Measurements from ENCODE around the gene BTG3. TPM values are rescaled to one million over a fixed set of nuclear protein-coding genes. Genes with fewer than 3 reads are reported as not detected.

The BTG3 gene
- total RNA-seq, 1 experiment from 2014 or later: 23.9 TPM

GRCh38 chr21:17590430-17590829 lies 22.3 kb downstream of the BTG3 start:
- no peak overlapping the region for H3K27ac Mint-ChIP-seq
- no peaks in the 10 kb centered on the region for H3K9me3 Mint-ChIP-seq
- peaks cover 19% of the 10 kb centered on the region for H3K36me3 Mint-ChIP-seq
- ChIA-PET CTCF (no interaction called here), POLR2A (no interaction called here)
- H3K27me3 Mint-ChIP-seq (ENCODE audit: low read depth): no peaks in the 10 kb centered on the region
- H3K4me1 Mint-ChIP-seq: no peaks in the 10 kb centered on the region
- ATAC-seq (no peak), DNase-seq (ENCODE audit: low spot score) (no peak)
- H3K4me3 Mint-ChIP-seq: no peak overlapping the region
- TF ChIP-seq ELF4 (CRISPR knock-in tag; IDR thresholded peaks at IDR 0.05; ENCODE audit: low read depth) (no peak), ZNF263 (CRISPR knock-in tag; IDR thresholded peaks at IDR 0.05; ENCODE audit: low read depth) (no peak), SMAD3 (CRISPR knock-in tag; IDR thresholded peaks at IDR 0.05; ENCODE audit: borderline replicate concordance) (no peak), ATF1 (CRISPR knock-in tag; IDR thresholded peaks at IDR 0.05) (no peak), ZNF281 (CRISPR knock-in tag; IDR thresholded peaks at IDR 0.05) (no peak), GRHL2 (CRISPR knock-in tag; IDR thresholded peaks at IDR 0.05; ENCODE audit: insufficient replicate concordance, severe bottlenecking) (no peak), NR1H2 (CRISPR knock-in tag; IDR thresholded peaks at IDR 0.05) (no peak)
- TF ChIP-seq, protein P1, sequence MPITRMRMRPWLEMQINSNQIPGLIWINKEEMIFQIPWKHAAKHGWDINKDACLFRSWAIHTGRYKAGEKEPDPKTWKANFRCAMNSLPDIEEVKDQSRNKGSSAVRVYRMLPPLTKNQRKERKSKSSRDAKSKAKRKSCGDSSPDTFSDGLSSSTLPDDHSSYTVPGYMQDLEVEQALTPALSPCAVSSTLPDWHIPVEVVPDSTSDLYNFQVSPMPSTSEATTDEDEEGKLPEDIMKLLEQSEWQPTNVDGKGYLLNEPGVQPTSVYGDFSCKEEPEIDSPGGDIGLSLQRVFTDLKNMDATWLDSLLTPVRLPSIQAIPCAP (CRISPR knock-in tag; IDR thresholded peaks at IDR 0.05): no peak
- TF ChIP-seq, protein P2, sequence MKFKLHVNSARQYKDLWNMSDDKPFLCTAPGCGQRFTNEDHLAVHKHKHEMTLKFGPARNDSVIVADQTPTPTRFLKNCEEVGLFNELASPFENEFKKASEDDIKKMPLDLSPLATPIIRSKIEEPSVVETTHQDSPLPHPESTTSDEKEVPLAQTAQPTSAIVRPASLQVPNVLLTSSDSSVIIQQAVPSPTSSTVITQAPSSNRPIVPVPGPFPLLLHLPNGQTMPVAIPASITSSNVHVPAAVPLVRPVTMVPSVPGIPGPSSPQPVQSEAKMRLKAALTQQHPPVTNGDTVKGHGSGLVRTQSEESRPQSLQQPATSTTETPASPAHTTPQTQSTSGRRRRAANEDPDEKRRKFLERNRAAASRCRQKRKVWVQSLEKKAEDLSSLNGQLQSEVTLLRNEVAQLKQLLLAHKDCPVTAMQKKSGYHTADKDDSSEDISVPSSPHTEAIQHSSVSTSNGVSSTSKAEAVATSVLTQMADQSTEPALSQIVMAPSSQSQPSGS (CRISPR knock-in tag; IDR thresholded peaks at IDR 0.05; ENCODE audit: borderline replicate concordance, low read depth): no peak
- TF ChIP-seq, protein P3, sequence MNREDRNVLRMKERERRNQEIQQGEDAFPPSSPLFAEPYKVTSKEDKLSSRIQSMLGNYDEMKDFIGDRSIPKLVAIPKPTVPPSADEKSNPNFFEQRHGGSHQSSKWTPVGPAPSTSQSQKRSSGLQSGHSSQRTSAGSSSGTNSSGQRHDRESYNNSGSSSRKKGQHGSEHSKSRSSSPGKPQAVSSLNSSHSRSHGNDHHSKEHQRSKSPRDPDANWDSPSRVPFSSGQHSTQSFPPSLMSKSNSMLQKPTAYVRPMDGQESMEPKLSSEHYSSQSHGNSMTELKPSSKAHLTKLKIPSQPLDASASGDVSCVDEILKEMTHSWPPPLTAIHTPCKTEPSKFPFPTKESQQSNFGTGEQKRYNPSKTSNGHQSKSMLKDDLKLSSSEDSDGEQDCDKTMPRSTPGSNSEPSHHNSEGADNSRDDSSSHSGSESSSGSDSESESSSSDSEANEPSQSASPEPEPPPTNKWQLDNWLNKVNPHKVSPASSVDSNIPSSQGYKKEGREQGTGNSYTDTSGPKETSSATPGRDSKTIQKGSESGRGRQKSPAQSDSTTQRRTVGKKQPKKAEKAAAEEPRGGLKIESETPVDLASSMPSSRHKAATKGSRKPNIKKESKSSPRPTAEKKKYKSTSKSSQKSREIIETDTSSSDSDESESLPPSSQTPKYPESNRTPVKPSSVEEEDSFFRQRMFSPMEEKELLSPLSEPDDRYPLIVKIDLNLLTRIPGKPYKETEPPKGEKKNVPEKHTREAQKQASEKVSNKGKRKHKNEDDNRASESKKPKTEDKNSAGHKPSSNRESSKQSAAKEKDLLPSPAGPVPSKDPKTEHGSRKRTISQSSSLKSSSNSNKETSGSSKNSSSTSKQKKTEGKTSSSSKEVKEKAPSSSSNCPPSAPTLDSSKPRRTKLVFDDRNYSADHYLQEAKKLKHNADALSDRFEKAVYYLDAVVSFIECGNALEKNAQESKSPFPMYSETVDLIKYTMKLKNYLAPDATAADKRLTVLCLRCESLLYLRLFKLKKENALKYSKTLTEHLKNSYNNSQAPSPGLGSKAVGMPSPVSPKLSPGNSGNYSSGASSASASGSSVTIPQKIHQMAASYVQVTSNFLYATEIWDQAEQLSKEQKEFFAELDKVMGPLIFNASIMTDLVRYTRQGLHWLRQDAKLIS (CRISPR knock-in tag; IDR thresholded peaks at IDR 0.05; ENCODE audit: borderline replicate concordance): no peak
- TF ChIP-seq, protein P4, sequence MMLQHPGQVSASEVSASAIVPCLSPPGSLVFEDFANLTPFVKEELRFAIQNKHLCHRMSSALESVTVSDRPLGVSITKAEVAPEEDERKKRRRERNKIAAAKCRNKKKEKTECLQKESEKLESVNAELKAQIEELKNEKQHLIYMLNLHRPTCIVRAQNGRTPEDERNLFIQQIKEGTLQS (CRISPR knock-in tag; conservative IDR thresholded peaks at IDR 0.05): no peak
- TF ChIP-seq, protein P5, sequence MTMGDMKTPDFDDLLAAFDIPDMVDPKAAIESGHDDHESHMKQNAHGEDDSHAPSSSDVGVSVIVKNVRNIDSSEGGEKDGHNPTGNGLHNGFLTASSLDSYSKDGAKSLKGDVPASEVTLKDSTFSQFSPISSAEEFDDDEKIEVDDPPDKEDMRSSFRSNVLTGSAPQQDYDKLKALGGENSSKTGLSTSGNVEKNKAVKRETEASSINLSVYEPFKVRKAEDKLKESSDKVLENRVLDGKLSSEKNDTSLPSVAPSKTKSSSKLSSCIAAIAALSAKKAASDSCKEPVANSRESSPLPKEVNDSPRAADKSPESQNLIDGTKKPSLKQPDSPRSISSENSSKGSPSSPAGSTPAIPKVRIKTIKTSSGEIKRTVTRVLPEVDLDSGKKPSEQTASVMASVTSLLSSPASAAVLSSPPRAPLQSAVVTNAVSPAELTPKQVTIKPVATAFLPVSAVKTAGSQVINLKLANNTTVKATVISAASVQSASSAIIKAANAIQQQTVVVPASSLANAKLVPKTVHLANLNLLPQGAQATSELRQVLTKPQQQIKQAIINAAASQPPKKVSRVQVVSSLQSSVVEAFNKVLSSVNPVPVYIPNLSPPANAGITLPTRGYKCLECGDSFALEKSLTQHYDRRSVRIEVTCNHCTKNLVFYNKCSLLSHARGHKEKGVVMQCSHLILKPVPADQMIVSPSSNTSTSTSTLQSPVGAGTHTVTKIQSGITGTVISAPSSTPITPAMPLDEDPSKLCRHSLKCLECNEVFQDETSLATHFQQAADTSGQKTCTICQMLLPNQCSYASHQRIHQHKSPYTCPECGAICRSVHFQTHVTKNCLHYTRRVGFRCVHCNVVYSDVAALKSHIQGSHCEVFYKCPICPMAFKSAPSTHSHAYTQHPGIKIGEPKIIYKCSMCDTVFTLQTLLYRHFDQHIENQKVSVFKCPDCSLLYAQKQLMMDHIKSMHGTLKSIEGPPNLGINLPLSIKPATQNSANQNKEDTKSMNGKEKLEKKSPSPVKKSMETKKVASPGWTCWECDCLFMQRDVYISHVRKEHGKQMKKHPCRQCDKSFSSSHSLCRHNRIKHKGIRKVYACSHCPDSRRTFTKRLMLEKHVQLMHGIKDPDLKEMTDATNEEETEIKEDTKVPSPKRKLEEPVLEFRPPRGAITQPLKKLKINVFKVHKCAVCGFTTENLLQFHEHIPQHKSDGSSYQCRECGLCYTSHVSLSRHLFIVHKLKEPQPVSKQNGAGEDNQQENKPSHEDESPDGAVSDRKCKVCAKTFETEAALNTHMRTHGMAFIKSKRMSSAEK (CRISPR knock-in tag; IDR thresholded peaks at IDR 0.05; ENCODE audit: borderline replicate concordance): no peak
- TF ChIP-seq, protein P6, sequence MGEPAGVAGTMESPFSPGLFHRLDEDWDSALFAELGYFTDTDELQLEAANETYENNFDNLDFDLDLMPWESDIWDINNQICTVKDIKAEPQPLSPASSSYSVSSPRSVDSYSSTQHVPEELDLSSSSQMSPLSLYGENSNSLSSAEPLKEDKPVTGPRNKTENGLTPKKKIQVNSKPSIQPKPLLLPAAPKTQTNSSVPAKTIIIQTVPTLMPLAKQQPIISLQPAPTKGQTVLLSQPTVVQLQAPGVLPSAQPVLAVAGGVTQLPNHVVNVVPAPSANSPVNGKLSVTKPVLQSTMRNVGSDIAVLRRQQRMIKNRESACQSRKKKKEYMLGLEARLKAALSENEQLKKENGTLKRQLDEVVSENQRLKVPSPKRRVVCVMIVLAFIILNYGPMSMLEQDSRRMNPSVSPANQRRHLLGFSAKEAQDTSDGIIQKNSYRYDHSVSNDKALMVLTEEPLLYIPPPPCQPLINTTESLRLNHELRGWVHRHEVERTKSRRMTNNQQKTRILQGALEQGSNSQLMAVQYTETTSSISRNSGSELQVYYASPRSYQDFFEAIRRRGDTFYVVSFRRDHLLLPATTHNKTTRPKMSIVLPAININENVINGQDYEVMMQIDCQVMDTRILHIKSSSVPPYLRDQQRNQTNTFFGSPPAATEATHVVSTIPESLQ (CRISPR knock-in tag; IDR thresholded peaks at IDR 0.05): no peak
- TF ChIP-seq, protein P7, sequence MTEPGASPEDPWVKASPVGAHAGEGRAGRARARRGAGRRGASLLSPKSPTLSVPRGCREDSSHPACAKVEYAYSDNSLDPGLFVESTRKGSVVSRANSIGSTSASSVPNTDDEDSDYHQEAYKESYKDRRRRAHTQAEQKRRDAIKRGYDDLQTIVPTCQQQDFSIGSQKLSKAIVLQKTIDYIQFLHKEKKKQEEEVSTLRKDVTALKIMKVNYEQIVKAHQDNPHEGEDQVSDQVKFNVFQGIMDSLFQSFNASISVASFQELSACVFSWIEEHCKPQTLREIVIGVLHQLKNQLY (CRISPR knock-in tag; IDR thresholded peaks at IDR 0.05): no peak
- TF ChIP-seq, protein P8, sequence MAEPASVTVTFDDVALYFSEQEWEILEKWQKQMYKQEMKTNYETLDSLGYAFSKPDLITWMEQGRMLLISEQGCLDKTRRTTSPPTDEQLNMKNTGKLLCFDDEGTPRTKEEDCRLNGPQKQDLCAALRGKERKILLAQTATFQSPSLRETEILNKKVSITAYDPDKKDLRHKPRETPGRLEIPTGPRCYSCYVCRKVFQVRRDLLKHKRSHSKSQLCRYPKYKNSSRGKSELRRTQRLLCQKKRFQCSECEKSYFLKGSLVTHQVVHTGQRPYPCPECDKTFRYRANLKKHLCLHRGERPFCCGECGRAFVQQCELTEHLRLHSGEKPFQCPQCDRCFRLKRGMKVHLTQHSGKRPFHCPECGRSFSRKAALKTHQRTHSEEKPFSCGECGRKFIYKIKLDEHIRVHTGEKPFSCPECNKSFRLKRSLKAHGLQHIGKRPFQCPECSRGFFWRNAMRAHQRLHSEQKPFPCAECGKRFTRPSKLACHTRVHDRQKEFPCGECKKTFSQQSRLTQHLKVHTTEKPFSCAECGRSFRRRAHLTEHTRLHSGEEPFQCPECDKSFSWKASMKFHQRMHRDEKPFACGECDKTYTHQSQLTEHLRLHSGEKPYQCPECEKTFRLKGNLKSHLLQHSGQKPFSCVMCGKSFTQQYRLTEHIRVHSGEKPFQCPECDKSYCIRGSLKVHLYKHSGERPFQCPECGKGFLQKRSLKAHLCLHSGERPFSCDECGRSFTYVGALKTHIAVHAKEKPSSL (CRISPR knock-in tag; conservative IDR thresholded peaks at IDR 0.05): no peak
- TF ChIP-seq, protein P9, sequence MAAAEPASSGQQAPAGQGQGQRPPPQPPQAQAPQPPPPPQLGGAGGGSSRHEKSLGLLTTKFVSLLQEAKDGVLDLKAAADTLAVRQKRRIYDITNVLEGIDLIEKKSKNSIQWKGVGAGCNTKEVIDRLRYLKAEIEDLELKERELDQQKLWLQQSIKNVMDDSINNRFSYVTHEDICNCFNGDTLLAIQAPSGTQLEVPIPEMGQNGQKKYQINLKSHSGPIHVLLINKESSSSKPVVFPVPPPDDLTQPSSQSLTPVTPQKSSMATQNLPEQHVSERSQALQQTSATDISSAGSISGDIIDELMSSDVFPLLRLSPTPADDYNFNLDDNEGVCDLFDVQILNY (CRISPR knock-in tag; IDR thresholded peaks at IDR 0.05): no peak

All from WTC11 (cell line).